Measurements from ENCODE around the gene TMPRSS15.

TMPRSS15 gene

GRCh38 chr21:18228060-18228739 is 175.4 kb downstream of the TMPRSS15 start:
- DNase-seq (ENCODE audit: low spot score), result no peak
- H3K9me3 ChIP-seq (ENCODE audit: severe bottlenecking), result no peaks in the 10 kb centered on the region
- H3K36me3 ChIP-seq (ENCODE audit: low read depth), result no peaks in the 10 kb centered on the region
- ATAC-seq (ENCODE audit: low read depth), result no peak
- peaks cover 18% of the 10 kb centered on the region for H3K27me3 ChIP-seq (ENCODE audit: insufficient read depth, poor library complexity, severe bottlenecking)
- no peak overlapping the region for H3K4me3 ChIP-seq (ENCODE audit: severe bottlenecking)
- TF ChIP-seq CTCF (IDR thresholded peaks at IDR 0.05; ENCODE audit: poor library complexity, severe bottlenecking), result no peak
- H3K27ac ChIP-seq (ENCODE audit: poor library complexity, severe bottlenecking), result no peak overlapping the region
- H3K4me1 ChIP-seq (ENCODE audit: insufficient read depth, poor library complexity, severe bottlenecking), result no peaks in the 10 kb centered on the region

GRCh38 chr21:18222346-18222745 is 181.2 kb downstream of the TMPRSS15 start:
- no peak overlapping the region for H3K27ac ChIP-seq (ENCODE audit: poor library complexity, severe bottlenecking)
- DNase-seq (ENCODE audit: low spot score), result no peak
- no peaks in the 10 kb centered on the region for H3K9me3 ChIP-seq (ENCODE audit: severe bottlenecking)
- ATAC-seq (ENCODE audit: low read depth), result no peak
- peaks cover 11% of the 10 kb centered on the region for H3K27me3 ChIP-seq (ENCODE audit: insufficient read depth, poor library complexity, severe bottlenecking)
- TF ChIP-seq CTCF (IDR thresholded peaks at IDR 0.05; ENCODE audit: poor library complexity, severe bottlenecking), result no peak
- H3K4me1 ChIP-seq (ENCODE audit: insufficient read depth, poor library complexity, severe bottlenecking), result no peaks in the 10 kb centered on the region
- H3K36me3 ChIP-seq (ENCODE audit: low read depth), result no peaks in the 10 kb centered on the region
- H3K4me3 ChIP-seq (ENCODE audit: severe bottlenecking), result no peak overlapping the region

GRCh38 chr21:18220498-18220897 is 183.1 kb downstream of the TMPRSS15 start:
- Histone ChIP-seq H3K4me1 (ENCODE audit: insufficient read depth, poor library complexity, severe bottlenecking) (no peaks in the 10 kb centered on the region), H3K27me3 (ENCODE audit: insufficient read depth, poor library complexity, severe bottlenecking) (peaks cover 5% of the 10 kb centered on the region), H3K36me3 (ENCODE audit: low read depth) (no peaks in the 10 kb centered on the region), H3K27ac (ENCODE audit: poor library complexity, severe bottlenecking) (no peak overlapping the region), H3K4me3 (ENCODE audit: severe bottlenecking) (no peak overlapping the region), H3K9me3 (ENCODE audit: severe bottlenecking) (no peaks in the 10 kb centered on the region)
- DNase-seq (ENCODE audit: low spot score) (no peak), ATAC-seq (ENCODE audit: low read depth) (no peak)
- no peak for TF ChIP-seq CTCF (IDR thresholded peaks at IDR 0.05; ENCODE audit: poor library complexity, severe bottlenecking)
